Fibroblast of peridontal ligament (primary cell): ENCODE results near the gene ADGRL3.
A peak's percentile ranks its signal among the peaks of the same experiment; 100 is the strongest.

ENCODE experiments used
- DNase-seq: peaks from one replicate; pipeline ENCODE4 v3.0.0-alpha.2; 2010; ENCODE audit errors: extremely low read depth

Gene ADGRL3

GRCh38 chr4:61426229-61426628 is 226.1 kb downstream of the ADGRL3 start:
- DNase-seq: no peak

- DNase-seq: no peak
Measured at GRCh38 chr4:61427099-61427817, 227.1 kb downstream of the ADGRL3 start.

DNA sequence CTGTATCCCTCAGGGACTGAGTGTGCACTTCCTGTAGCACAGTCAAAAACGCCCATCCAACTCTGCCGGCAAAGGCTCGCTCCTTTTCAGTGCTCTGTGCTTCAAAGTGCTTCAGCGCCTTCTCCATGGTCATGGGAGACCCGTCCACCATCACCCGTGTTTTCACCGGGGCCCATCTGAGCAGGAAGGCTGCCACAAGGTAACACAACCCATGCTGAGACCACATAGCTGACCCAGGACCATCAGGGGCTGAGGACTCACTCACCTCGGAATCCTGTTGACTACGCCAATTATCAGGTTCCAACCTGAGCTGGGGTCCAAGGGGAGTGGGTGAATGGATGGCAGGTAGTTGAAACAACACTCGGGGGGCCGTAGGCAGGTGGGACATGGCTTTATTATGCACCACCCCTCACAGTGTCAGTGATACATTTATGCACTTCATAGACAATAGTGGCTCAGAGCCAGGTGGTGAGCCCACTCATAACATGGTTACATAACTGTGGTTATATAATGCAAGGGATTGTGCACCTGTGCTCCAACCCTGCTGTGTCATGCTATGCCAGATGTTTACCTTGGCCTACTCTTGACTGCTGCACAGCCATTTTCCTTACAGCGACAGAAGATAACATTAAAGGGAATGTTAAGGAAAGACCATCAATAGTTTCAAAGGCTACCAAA is 227.8 kb downstream of the ADGRL3 start:
- DNase-seq: no peak

- no peak for DNase-seq
Measured at GRCh38 chr4:61428950-61429349, 228.8 kb downstream of the ADGRL3 start.

- DNase-seq: no peak
Measured at GRCh38 chr4:61431131-61431530, 231.0 kb downstream of the ADGRL3 start.

- DNase-seq: no peak
Measured at GRCh38 chr4:61437923-61438322, 237.8 kb downstream of the ADGRL3 start.

- DNase-seq: no peak
Measured at GRCh38 chr4:61440321-61440720, 240.2 kb downstream of the ADGRL3 start.

- DNase-seq: no peak
Measured at GRCh38 chr4:61442936-61443335, 242.8 kb downstream of the ADGRL3 start.

GRCh38 chr4:61443813-61444510 is 243.8 kb downstream of the ADGRL3 start:
- peak; percentile 18 for DNase-seq

DNA sequence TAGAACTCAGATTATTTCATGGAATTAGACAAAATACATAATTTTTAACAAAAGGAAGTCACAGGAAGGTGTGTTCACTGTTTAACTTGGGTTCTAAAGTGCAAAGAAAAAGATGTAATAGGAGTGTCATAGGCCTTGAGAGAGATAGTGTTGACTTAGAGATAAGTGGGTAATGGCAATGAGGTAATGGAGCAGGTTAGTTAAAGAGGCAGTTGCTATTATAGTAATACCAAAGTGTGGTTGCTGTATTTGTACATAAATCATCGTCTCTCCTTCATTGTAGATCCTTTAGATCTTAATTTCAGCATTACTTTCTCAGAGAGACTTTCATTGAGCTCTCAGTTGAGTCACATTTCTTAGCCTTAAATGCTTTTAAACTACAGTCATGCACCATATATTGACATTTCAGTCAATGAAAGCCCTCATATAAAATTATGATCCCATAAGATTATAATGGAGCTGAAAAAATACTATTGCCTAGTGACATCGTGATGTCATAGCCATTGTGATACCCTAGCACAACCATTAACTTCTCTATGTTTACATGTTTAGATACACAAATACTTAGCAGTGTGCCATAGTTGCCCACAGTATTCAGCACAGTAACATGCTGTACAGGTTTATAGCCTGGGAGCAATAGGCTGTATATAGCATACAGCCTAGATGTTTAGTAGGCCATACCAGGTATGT is 245.4 kb downstream of the ADGRL3 start:
- no peak for DNase-seq

GRCh38 chr4:61446941-61447340 is 246.8 kb downstream of the ADGRL3 start:
- DNase-seq: no peak

- no peak for DNase-seq
Measured at GRCh38 chr4:61447918-61448317, 247.8 kb downstream of the ADGRL3 start.

GRCh38 chr4:61451935-61452334 is 251.8 kb downstream of the ADGRL3 start:
- DNase-seq: no peak

GRCh38 chr4:61461956-61462355 is 261.8 kb downstream of the ADGRL3 start:
- no peak for DNase-seq

DNA sequence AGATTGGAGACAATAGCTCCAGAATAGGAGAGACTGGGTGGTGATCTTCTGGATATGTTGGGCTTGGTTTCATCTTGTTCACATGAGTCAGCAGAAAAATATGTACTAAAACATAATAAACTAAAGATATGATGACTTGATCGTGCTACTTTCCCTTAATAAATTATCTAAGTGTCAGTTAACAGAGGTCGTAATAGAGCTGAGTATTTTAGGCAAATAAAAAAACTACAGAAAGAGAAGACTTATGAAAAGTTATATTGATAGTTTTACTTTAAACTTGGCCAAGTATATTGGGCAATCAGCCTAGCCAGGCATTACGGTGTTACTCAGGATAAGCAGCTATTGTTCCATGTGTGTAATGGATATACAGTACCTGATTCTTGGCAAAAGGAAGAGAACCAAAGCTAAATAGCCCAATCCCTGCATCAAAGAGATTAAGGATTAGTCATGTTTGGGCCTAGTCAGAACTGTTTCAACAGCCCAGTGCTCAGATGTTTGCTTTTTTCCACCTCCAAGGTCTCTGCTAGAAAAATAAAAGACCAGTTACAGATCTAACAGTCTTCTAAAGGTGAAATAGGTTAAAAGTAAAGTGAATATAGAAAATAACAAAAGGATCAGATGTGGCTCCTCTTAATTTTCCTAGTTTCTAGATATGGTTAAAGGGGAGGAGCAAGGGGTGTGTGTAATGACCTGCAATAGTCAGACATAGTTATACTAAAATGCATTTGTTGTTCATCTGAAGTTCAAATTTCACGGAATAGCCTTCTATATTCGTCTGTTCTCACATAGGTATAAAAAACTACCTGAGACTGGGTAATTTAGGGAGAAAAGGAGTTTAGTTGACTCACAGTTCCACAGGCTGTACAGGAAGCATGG is 262.6 kb downstream of the ADGRL3 start:
- no peak for DNase-seq

DNA sequence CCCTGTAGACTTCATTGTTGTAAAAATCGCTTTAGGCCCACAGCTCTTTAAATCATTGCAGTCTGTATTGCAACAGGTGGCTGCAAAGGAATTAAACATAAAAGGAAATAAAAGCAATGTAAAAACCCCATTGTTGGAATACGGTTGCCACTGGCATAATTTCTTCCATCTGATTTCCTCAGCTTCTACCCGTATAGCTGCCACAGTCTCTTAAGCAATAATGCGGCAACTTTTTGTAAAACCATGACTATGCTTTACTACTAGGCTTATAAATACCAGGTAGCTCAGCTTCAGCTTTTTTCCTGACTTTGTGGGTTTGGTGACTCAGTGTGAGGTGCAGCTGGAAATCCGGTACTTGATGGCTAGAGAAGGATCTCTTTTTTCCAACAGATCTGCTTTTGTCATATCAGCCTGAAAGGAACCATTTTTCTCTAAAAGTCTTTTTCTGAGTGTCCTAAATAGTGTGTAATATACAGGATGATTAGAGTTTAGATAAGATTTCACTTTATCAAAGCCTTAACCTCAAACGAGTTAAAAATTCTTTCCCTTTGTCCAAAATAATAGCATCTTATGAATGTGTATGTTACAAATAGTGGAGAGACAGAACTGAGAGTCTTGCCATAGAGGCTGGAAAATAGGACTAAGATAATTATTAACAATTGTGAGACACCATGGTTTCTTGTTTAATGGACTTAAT is 268.0 kb downstream of the ADGRL3 start:
- no peak for DNase-seq

- no peak for DNase-seq
Measured at GRCh38 chr4:61473306-61473705, 273.2 kb downstream of the ADGRL3 start.

GRCh38 chr4:61478340-61478739 is 278.2 kb downstream of the ADGRL3 start:
- DNase-seq: no peak

DNA sequence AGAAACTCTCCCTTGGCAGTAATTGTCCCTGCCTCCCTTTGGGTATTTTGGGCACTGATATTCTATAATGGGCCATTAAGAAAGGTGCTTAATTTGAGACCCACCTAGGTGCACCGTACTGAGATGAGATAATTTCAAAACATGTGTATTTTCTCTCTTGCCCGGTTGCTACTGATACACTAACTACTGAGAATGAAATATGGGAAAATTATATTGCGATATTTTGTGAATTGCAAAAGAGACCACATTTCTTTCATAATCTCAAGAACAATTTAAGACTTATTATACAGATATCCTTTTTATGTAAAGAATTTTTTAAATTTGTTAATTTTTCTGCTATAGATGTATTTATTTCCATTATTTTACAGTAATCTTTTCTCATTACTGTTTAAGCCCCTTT is 284.9 kb downstream of the ADGRL3 start:
- DNase-seq: no peak

DNA sequence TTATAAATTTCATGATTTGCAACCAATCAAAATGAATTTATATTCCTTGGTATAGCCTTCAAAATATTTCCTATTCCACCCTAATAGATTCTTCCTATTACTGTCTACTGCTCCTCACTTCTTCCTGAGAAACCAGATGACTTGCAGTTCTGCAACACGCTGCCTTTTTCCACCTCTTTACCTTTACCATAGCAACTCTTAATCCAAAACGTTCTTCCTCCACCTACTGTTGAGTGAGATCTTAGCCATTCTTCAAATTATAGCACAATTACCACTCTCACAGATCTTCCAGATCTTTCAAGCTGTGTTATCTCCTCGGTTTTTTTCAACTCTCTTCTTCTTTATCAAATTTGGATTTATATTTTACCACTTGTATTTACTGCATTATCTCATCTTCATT is 289.8 kb downstream of the ADGRL3 start:
- DNase-seq: no peak

GRCh38 chr4:61493041-61493440 is 292.9 kb downstream of the ADGRL3 start:
- DNase-seq: no peak
